GM23248 (cell line): Measurements from ENCODE around the gene PTPRT. TPM values are rescaled to one million over a fixed set of nuclear protein-coding genes. Genes with fewer than 3 reads are reported as not detected.

ENCODE experiments used
- DNase-seq: peaks from one replicate; pipeline ENCODE4 v3.0.0-alpha.2; 2015
- H2AFZ ChIP-seq: fragments of 200-600 bp; sonication (generic); 2 replicates; pipeline ENCODE4 v1.6.1; 2016; ENCODE audit warnings: antibody characterized with exemption
- H3F3A ChIP-seq: fragments of 200-600 bp; sonication (generic); 2 replicates; pipeline ENCODE4 v1.6.1; 2016; ENCODE audit warnings: mild to moderate bottlenecking, antibody characterized with exemption, mixed run types; ENCODE audit not compliant: insufficient read depth
- H3K27ac ChIP-seq: fragments of 200-600 bp; sonication (generic); 2 replicates; pipeline ENCODE4 v1.5.1; 2016; ENCODE audit warnings: mild to moderate bottlenecking
- H3K27me3 ChIP-seq: fragments of 200-600 bp; sonication (generic); replicated peaks from 2 replicates; pipeline ENCODE4 v1.6.1; 2016; ENCODE audit warnings: mild to moderate bottlenecking; ENCODE audit not compliant: insufficient read depth
- H3K36me3 ChIP-seq: fragments of 200-600 bp; sonication (generic); 2 replicates; pipeline ENCODE4 v1.6.1; 2016; ENCODE audit warnings: low read depth, mild to moderate bottlenecking
- H3K4me1 ChIP-seq: fragments of 200-600 bp; sonication (generic); 2 replicates; pipeline ENCODE4 v1.6.1; 2016; ENCODE audit warnings: mild to moderate bottlenecking; ENCODE audit not compliant: insufficient read depth
- H3K4me2 ChIP-seq: fragments of 200-600 bp; sonication (generic); one replicate; pipeline ENCODE4 v1.6.1; 2016; ENCODE audit warnings: mild to moderate bottlenecking; ENCODE audit not compliant: unreplicated experiment
- H3K4me3 ChIP-seq: fragments of 200-600 bp; sonication (generic); 2 replicates; pipeline ENCODE4 v1.5.1; 2016; ENCODE audit warnings: mild to moderate bottlenecking
- H3K79me2 ChIP-seq: fragments of 200-600 bp; sonication (generic); 2 replicates; pipeline ENCODE4 v1.6.1; 2016; ENCODE audit warnings: mild to moderate bottlenecking; ENCODE audit not compliant: insufficient read depth
- H3K9ac ChIP-seq: fragments of 200-600 bp; sonication (generic); 2 replicates; pipeline ENCODE4 v1.6.1; 2016; ENCODE audit warnings: mild to moderate bottlenecking
- H3K9me2 ChIP-seq: fragments of 200-600 bp; sonication (generic); 2 replicates; pipeline ENCODE4 v1.6.1; 2016; ENCODE audit warnings: mixed run types, mild to moderate bottlenecking, moderate library complexity; ENCODE audit not compliant: insufficient read depth
- H3K9me3 ChIP-seq: fragments of 200-600 bp; sonication (generic); one replicate; pipeline ENCODE4 v1.6.1; 2017; ENCODE audit warnings: low read depth
- H4K20me1 ChIP-seq: fragments of 200-600 bp; sonication (generic); 2 replicates; pipeline ENCODE4 v1.6.0; 2016; ENCODE audit not compliant: insufficient read depth
- EZH2 ChIP-seq: fragments of 200-600 bp; sonication (generic); IDR thresholded peaks from 2 replicates; pipeline ENCODE4 v1.6.1; 2018; ENCODE audit warnings: antibody characterized with exemption, mild to moderate bottlenecking; ENCODE audit not compliant: insufficient read depth, poor library complexity, severe bottlenecking
- EZH2phosphoT487 ChIP-seq: fragments of 200-600 bp; sonication (generic); IDR thresholded peaks from 2 replicates; pipeline ENCODE4 v1.6.1; 2018; ENCODE audit warnings: antibody characterized with exemption, moderate library complexity, mild to moderate bottlenecking, low read depth; ENCODE audit not compliant: insufficient read depth
- WGBS, 2 experiments: methylation state at CpG; one replicate each; pipeline ENCODE4 v1.1.6; 2015 to 2017; ENCODE audit warnings: low lambda C conversion rate in 2 of 2, low coverage in 1 of 2; ENCODE audit errors: missing lambda C conversion rate in 2 of 2; 5-methylcytosine and 5-hydroxymethylcytosine counted together
- in situ Hi-C: fragments of 300-500 bp; cut with MboI; formaldehyde crosslinking; loops from 2 replicates; pipeline ENCODE4 v1.15.0; 2020
- polyA plus RNA-seq: library from polyadenylated mRNA; unstranded; fragments of >200 nt; fragmentation: Nextera tagmentation; extraction: Ambion mirVana; gene quantifications from 2 replicates; pipeline ENCODE4 v1.2.1, GENCODE V29; 2016
- total RNA-seq: library from RNA; depleted of rRNA; stranded (reverse); fragments of >200 nt; shearing (Covaris generic); gene quantifications from 2 replicates; pipeline ENCODE4 v1.2.3, GENCODE V29; 2014

PTPRT gene
- total and polyA plus RNA-seq, 2 experiments from 2014 or later, result not detected

DNA sequence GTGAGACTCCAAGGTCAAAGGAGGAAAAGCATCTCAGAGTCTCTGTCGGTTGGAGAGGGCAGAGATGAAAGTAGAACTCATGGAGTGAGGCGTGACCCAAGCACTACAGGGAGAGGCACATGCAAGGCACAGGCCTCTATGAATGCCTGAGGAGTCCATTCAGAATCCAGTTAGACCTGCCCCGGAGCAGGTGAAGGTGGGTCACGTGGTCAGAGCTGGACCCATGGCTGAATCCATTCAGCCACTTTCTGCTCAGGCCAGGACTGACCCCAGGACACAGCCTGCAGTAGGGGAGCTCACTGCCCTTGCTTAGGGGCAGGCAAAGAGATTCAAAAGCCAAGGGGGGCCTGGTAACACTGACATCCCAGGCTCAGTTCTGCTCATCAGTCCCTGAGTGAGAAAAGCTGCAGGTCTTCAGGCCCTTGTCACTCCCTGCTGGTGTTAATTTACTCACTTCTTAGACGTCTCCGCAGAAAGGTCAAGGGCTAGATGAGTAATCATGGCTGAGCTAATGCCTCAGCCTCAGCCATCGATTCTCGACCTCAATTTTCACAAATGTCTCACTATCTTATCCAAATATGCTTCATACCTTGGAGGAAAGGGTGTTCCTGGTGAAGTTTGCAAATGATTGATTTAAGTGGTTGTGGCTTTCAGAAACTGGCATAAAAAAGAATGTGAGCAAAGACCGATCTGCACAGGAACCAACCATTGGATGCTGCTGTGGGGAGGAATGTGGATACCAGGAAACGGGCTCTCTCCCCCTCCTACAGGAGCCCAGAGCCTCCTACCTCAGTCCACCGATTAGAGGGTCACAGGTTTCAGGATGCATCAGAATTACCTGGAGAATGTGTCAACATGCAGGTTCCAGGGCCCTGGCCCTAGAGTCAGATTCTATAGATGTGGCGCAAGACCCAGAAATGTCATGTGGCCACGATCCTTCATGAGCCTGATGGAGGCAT, 584.4 kb downstream of the PTPRT start:
- H3K4me1 ChIP-seq, result no peaks in the 10 kb centered on the region
- 31 to 35% methylated on average over 13 of the region's 13 CpGs for WGBS, 2 experiments
- no peak overlapping the region for H3K27ac ChIP-seq
- no peak overlapping the region for H3K9ac ChIP-seq
- H2AFZ ChIP-seq, result no peak overlapping the region
- no peaks in the 10 kb centered on the region for H3K9me3 ChIP-seq
- H3K4me3 ChIP-seq, result no peak overlapping the region
- no peaks in the 10 kb centered on the region for H3K9me2 ChIP-seq
- DNase-seq, result no peak
- no peaks in the 10 kb centered on the region for H3K27me3 ChIP-seq
- no peak overlapping the region for H3K4me2 ChIP-seq
- no peaks in the 10 kb centered on the region for H3F3A ChIP-seq
- no peak for TF ChIP-seq EZH2
- TF ChIP-seq EZH2phosphoT487, result no peak
- H3K36me3 ChIP-seq, result no peaks in the 10 kb centered on the region
- H4K20me1 ChIP-seq, result no peaks in the 10 kb centered on the region
- in situ Hi-C loops, result no loop called here
- H3K79me2 ChIP-seq, result no peaks in the 10 kb centered on the region

DNA sequence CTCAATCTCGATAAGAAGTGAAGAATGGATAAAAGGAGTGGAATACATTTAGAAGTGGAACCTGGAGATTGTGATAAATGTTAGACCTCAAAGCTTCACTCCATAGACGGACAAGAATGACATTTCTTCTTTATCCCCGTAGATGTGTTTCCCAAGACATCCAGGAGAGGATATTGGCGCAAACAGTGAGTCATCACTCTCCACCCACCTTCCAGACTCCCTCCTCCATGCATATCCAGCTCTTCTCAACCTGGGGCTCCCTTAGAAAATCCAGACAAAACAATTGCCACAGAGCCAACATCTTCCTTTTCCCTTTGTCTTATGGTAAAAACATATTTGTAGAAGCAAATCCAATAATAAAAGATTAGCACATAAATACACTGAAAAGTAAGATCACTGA, 586.1 kb downstream of the PTPRT start:
- 45 to 49% methylated on average over 4 of the region's 4 CpGs for WGBS, 2 experiments
- Histone ChIP-seq H2AFZ (no peak overlapping the region), H3K9me3 (no peaks in the 10 kb centered on the region), H3F3A (no peaks in the 10 kb centered on the region), H3K9me2 (no peaks in the 10 kb centered on the region), H3K4me2 (no peak overlapping the region), H3K9ac (no peak overlapping the region), H3K27me3 (no peaks in the 10 kb centered on the region), H3K36me3 (no peaks in the 10 kb centered on the region), H3K27ac (no peak overlapping the region), H4K20me1 (no peaks in the 10 kb centered on the region), H3K4me1 (no peaks in the 10 kb centered on the region), H3K79me2 (no peaks in the 10 kb centered on the region), H3K4me3 (no peak overlapping the region)
- DNase-seq, result no peak
- no peak for TF ChIP-seq EZH2
- TF ChIP-seq EZH2phosphoT487, result no peak
- in situ Hi-C loops, result no loop called here

GRCh38 chr20:42598581-42598980, 591.1 kb downstream of the PTPRT start:
- no peaks in the 10 kb centered on the region for H3K36me3 ChIP-seq
- H3K4me3 ChIP-seq, result no peak overlapping the region
- in situ Hi-C loops, result no loop called here
- no peak for DNase-seq
- H3K9ac ChIP-seq, result no peak overlapping the region
- no peak overlapping the region for H3K27ac ChIP-seq
- H3F3A ChIP-seq, result no peaks in the 10 kb centered on the region
- no peaks in the 10 kb centered on the region for H3K4me1 ChIP-seq
- H4K20me1 ChIP-seq, result no peaks in the 10 kb centered on the region
- no peaks in the 10 kb centered on the region for H3K79me2 ChIP-seq
- no peak overlapping the region for H2AFZ ChIP-seq
- no peak overlapping the region for H3K4me2 ChIP-seq
- TF ChIP-seq EZH2phosphoT487, result no peak
- no peak for TF ChIP-seq EZH2
- no peaks in the 10 kb centered on the region for H3K9me2 ChIP-seq
- H3K9me3 ChIP-seq, result no peaks in the 10 kb centered on the region
- no peaks in the 10 kb centered on the region for H3K27me3 ChIP-seq
- 14 to 22% methylated on average over 5 of the region's 5 CpGs for WGBS, 2 experiments

GRCh38 chr20:42595625-42596024, 594.1 kb downstream of the PTPRT start:
- 13 to 24% methylated on average over 1 of the region's 1 CpG for WGBS, 2 experiments
- H4K20me1 ChIP-seq, result no peaks in the 10 kb centered on the region

More at GRCh38 chr20:42595625-42596024, 594.1 kb downstream of the PTPRT start:
- Histone ChIP-seq H3K79me2 (no peaks in the 10 kb centered on the region), H3F3A (no peaks in the 10 kb centered on the region), H2AFZ (no peak overlapping the region), H3K4me3 (no peak overlapping the region), H3K9me2 (no peaks in the 10 kb centered on the region), H3K4me1 (no peaks in the 10 kb centered on the region), H3K9me3 (no peaks in the 10 kb centered on the region), H3K9ac (no peak overlapping the region), H3K27me3 (no peaks in the 10 kb centered on the region), H3K36me3 (no peaks in the 10 kb centered on the region), H3K4me2 (no peak overlapping the region), H3K27ac (no peak overlapping the region)
- no peak for DNase-seq
- TF ChIP-seq EZH2phosphoT487, result no peak
- no peak for TF ChIP-seq EZH2
- in situ Hi-C loops, result no loop called here
